ENCODE results near the gene SARM1. TPM values are rescaled to one million over a fixed set of nuclear protein-coding genes. Genes with fewer than 3 reads are reported as not detected.
A peak's percentile ranks its signal among the peaks of the same experiment; 100 is the strongest.

Gene SARM1
- total RNA-seq, 1 donor from 2014 or later = 29.6 TPM

DNA sequence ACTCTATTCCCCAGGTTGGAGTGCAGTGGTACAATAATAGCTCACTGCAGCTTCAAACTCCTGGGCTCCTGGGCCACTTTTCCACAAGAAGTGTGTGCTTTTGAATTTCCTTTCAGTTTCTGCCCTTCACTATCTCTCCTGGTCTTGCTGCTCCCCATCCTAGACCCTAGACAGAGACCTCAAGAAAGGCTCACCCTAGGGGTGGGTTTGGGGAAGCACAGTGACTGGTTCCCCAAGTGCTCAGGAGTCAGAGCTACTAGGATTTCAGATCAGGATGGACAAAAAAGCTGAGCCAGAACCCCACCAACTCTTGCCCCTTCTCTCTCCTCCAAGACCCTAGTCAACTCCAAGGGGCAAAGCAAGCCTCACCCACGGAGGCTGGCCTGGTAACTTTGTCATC is 4.9 kb upstream of the SARM1 start:
- Mint-ChIP-seq H3K4me3 (no peak overlapping the region), H3K27ac (no peak overlapping the region), H3K36me3 (no peaks in the 10 kb centered on the region), H3K9me3 (no peaks in the 10 kb centered on the region), H3K4me1 (ENCODE audit: unreplicated experiment) (peaks cover 17% of the 10 kb centered on the region), H3K27me3 (peaks cover 4% of the 10 kb centered on the region)
- no peak for DNase-seq (ENCODE audit: extremely low spot score, unreplicated experiment)
- TF ChIP-seq, protein P1, sequence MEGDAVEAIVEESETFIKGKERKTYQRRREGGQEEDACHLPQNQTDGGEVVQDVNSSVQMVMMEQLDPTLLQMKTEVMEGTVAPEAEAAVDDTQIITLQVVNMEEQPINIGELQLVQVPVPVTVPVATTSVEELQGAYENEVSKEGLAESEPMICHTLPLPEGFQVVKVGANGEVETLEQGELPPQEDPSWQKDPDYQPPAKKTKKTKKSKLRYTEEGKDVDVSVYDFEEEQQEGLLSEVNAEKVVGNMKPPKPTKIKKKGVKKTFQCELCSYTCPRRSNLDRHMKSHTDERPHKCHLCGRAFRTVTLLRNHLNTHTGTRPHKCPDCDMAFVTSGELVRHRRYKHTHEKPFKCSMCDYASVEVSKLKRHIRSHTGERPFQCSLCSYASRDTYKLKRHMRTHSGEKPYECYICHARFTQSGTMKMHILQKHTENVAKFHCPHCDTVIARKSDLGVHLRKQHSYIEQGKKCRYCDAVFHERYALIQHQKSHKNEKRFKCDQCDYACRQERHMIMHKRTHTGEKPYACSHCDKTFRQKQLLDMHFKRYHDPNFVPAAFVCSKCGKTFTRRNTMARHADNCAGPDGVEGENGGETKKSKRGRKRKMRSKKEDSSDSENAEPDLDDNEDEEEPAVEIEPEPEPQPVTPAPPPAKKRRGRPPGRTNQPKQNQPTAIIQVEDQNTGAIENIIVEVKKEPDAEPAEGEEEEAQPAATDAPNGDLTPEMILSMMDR (conservative IDR thresholded peaks at IDR 0.05) = peak; percentile 14

- no peak for DNase-seq (ENCODE audit: extremely low spot score, unreplicated experiment)
- no peaks in the 10 kb centered on the region for H3K9me3 Mint-ChIP-seq
- no peak overlapping the region for H3K27ac Mint-ChIP-seq
- H3K4me1 Mint-ChIP-seq (ENCODE audit: unreplicated experiment) = peaks cover 19% of the 10 kb centered on the region
- H3K4me3 Mint-ChIP-seq = no peak overlapping the region
- TF ChIP-seq, protein P1 (conservative IDR thresholded peaks at IDR 0.05) = no peak
- H3K27me3 Mint-ChIP-seq = peaks cover 4% of the 10 kb centered on the region
- H3K36me3 Mint-ChIP-seq = no peaks in the 10 kb centered on the region
Observed at GRCh38 chr17:28367641-28368305, 3.7 kb upstream of the SARM1 start.

DNA sequence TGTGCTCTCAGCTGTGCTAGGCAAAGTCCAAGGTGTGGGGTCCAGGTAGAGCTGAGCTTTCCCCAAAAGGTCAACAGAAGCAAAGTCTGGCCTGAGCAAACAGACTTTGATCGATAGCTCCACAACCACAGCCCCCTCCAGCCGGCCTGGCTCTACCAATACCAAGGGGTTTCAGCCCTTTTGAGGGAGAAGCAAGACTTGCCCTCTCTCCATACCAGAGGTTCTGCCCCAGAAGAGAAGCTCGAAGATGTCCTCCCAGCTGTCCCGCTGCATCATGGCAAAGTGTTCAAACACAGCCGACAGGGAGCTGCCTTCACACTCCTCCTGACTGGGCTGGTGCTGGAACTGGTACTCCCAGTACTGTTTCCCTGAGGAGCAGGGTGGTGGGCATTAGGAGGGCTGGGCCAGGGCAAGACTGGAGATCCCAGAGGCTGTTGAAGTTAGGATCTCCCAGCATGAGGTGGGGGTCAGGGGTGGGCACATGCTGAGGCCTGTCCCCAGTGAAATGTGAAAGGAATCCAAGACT is 3.1 kb upstream of the SARM1 start:
- Mint-ChIP-seq H3K4me3 (no peak overlapping the region), H3K27me3 (peaks cover 6% of the 10 kb centered on the region), H3K27ac (no peak overlapping the region), H3K9me3 (no peaks in the 10 kb centered on the region), H3K36me3 (no peaks in the 10 kb centered on the region), H3K4me1 (ENCODE audit: unreplicated experiment) (peaks cover 24% of the 10 kb centered on the region)
- TF ChIP-seq, protein P1 (conservative IDR thresholded peaks at IDR 0.05) = no peak
- DNase-seq (ENCODE audit: extremely low spot score, unreplicated experiment) = no peak

- TF ChIP-seq, protein P1 (conservative IDR thresholded peaks at IDR 0.05) = no peak
- H3K36me3 Mint-ChIP-seq = peaks cover 4% of the 10 kb centered on the region
- no peak overlapping the region for H3K27ac Mint-ChIP-seq
- H3K4me1 Mint-ChIP-seq (ENCODE audit: unreplicated experiment) = peaks cover 28% of the 10 kb centered on the region
- H3K27me3 Mint-ChIP-seq = peaks cover 12% of the 10 kb centered on the region
- H3K4me3 Mint-ChIP-seq = no peak overlapping the region
- no peaks in the 10 kb centered on the region for H3K9me3 Mint-ChIP-seq
- DNase-seq (ENCODE audit: extremely low spot score, unreplicated experiment) = no peak
Observed at GRCh38 chr17:28368915-28369683, 2.4 kb upstream of the SARM1 start.

DNA sequence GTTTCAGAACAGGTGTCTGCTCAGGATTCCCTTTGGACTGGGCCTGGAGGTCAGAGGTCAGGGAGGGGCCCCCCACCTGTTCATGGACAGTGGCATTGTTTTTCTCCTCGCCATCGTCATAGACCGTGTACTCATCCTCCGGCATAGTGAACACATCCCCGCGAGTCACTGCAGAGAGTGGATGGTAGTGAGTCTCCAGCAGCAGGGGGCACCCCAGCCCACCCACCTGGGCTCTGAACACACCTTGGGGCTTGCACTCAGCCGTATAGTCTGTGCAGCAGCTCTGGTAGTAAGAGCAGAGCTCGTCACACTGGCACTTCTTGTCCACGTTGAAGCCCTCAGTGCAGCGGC is 1.8 kb upstream of the SARM1 start:
- Mint-ChIP-seq H3K27me3 (peaks cover 12% of the 10 kb centered on the region), H3K36me3 (peaks cover 4% of the 10 kb centered on the region), H3K27ac (peak overlapping the region; percentile 91), H3K4me1 (ENCODE audit: unreplicated experiment) (peaks cover 28% of the 10 kb centered on the region), H3K4me3 (peak overlapping the region; percentile 79), H3K9me3 (no peaks in the 10 kb centered on the region)
- TF ChIP-seq, protein P1 (conservative IDR thresholded peaks at IDR 0.05) = no peak
- DNase-seq (ENCODE audit: extremely low spot score, unreplicated experiment) = no peak

Data from type B pancreatic cell (in vitro differentiated cells).